HG02571 (cell line): Measurements from ENCODE around the gene DIP2A.
"Not testable (repeated sequence)": the region's sequence is repeated elsewhere in the genome, so short reads cannot be mapped to it uniquely, and the experiment has no call there.

Experiments used
- ATAC-seq: cut with Tn5 transposase; IDR thresholded peaks from one replicate; pipeline ENCODE4 v1.9.1; 2021; ENCODE audit warnings: mild to moderate bottlenecking, moderate library complexity; ENCODE audit not compliant: unreplicated experiment

DIP2A gene

GRCh38 chr21:46553993-46554392, 95.3 kb downstream of the DIP2A start:
- no peak for ATAC-seq

GRCh38 chr21:46554431-46555224, 95.9 kb downstream of the DIP2A start:
- no peak for ATAC-seq

DNA sequence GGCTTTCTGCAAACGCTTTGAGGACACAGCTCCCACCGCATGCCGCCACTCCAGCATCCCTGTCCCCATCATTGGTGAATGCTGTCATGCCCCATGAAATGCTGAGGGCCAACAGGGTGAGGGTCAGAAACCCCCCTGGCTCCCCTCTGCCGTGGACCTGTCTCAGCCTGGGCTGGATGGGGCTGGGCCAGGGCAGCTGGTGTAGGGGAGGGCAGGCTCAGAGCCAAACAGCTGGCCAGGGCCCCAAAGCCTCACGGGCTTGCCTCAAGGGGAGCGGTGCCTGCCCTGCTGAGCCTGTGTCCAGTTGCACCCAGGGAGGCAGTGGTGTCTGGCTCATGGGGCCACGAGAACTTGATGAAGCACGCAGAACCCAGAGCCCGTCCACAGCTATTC, 96.5 kb downstream of the DIP2A start:
- ATAC-seq, result no peak

DNA sequence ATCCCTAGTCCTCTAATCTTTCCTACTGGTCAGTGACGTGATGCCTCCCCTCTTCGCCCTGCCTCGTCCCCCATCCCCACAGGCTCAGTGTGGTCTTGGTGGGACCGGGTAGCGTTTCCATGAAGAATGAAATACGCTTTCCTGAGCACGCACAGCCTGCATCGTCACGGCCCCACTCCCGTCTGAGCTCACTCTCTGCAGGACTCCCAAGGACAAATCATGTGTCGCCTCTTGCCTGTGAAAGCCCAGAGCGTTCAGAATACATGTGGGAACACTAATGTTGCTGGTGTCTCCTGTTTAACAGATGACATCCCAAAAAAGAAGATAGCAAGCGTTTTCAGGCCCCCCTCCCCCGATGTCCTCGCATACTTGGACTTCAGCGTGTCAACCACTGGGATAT, 97.0 kb downstream of the DIP2A start:
- no peak for ATAC-seq

DNA sequence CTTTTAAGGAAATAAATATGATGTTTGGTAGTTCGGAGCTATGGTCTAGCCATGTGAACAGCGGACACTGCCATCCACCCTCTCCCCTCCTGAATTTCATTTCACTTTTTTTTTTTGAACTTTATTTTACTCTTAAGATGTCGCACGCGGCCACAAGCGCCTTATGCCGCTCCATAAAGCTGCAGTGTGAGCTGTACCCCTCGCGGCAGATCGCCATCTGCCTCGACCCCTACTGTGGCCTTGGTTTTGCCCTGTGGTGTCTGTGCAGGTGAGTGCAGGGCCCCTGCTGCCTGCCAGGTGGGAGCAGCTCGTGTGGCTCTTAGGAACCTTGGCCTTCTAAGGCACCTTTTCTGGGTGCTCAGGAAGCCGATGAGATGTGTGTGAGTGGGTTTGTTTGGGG, 98.1 kb downstream of the DIP2A start:
- ATAC-seq, result no peak

DNA sequence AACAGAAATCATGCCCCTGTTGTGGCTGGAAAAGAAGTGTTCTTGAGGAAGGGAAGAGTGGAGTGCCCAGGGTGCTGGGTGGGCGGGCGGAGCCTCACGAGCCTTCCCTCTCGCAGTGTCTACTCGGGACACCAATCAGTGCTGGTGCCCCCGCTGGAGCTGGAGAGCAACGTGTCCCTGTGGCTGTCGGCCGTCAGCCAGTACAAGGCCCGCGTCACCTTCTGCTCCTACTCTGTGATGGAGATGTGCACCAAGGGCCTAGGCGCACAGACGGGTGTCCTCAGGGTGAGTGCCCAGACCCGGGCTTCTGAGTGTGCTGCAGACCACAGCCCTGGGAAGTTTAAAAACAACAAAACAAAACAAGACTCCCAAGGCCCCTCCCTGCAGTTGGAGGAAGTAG, 98.8 kb downstream of the DIP2A start:
- no peak for ATAC-seq

DNA sequence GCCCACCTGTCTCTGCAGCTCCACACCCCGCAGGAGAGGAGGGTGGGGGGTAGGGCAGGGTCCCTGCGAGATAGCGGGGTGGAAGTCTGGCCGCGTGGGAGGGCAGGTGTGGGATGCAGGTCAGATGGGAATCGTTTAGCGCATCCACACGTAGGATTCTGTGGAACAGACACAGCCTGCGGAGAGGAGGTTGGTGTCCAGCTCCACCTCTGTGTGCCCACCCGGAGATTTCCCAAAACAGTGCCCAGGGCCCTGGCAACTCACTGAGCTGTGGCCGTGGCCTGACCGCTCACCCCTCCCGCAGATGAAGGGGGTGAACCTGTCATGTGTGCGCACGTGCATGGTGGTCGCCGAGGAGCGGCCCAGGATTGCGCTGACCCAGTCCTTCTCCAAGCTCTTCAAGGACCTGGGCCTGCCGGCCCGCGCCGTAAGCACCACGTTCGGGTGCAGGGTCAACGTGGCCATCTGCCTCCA, 99.3 kb downstream of the DIP2A start:
- no peak for ATAC-seq

- ATAC-seq, result no peak
Measured at GRCh38 chr21:46559291-46559983, 100.7 kb downstream of the DIP2A start.

GRCh38 chr21:46560568-46561444, 102.1 kb downstream of the DIP2A start:
- ATAC-seq, result no peak

DNA sequence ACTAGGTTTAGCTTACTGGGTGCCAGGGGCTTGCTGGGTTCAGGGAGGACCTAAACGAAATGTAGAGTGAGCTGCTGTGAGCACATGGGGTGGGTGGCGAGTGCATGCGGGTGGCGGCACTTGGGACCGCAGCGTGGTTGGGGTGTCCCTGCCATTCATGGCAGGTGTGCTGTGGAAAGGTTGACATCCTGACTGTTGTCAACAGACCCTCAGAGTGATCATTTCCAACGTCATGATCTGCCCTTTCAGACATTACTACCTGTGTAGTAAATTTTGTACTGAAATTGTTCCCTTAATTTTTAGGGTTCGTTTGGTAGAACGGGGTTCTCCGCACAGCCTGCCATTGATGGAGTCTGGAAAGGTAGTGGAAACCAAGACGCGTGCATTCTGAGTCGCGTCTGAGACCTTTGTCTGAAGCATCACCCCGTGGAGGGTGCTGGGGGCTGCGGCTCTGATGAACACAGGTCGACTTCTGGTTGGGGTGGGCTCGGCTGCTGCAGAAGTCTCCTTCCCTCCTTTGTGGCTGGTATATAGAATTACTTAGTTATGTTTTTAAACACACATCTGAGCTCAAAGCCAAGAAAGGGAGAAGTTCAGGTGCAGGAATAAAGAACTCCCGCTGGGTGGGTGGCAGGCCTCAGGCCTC, 102.9 kb downstream of the DIP2A start:
- ATAC-seq, result no peak

DNA sequence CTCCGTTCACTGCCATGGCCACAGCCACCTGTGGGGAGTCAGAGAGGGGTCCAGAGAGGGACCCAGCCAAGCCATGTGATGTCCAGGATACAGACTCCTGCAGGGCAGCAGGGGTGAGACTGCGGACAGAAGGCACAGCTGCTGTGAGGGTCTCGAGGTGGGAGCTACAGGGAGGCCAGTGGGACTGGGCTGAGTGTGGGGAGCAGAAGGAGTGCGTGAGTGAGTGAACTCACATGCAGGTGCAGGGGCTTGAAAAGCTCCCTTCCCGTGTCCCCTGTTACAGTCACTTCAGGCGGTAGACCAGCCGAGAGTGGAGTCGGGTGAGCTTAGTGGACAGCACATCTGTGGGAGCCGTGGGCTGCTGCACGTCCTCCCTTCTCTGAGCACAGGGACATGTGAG, 103.8 kb downstream of the DIP2A start:
- no peak for ATAC-seq

- ATAC-seq, result no peak
Measured at GRCh38 chr21:46562964-46563607, 104.4 kb downstream of the DIP2A start.

- ATAC-seq, result no peak
Measured at GRCh38 chr21:46564391-46564790, 105.7 kb downstream of the DIP2A start.

GRCh38 chr21:46567348-46567747, 108.7 kb downstream of the DIP2A start:
- ATAC-seq, result no peak

GRCh38 chr21:46568562-46568961, 109.9 kb downstream of the DIP2A start:
- ATAC-seq, result no peak

DNA sequence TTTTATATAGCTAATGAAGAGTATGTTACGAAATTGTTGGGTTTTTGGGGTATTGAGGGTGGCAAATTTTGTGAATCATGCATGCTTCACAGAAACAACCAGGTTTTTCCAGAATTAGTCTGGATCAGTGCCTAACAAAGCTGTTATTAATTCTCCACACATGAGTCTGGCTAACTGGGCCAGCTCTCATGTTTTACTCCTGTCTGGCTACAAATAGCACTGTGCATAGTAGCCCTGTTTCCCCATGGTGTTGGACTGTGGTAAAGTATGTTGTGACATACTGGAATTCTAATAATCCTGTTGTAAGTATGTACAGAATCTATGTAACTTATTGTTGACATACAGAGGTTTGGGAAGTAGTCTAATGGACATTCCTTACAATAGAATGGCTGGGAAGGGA, 110.4 kb downstream of the DIP2A start:
- ATAC-seq, result no peak

- ATAC-seq, result no peak
Measured at GRCh38 chr21:46570119-46570518, 111.4 kb downstream of the DIP2A start.

DNA sequence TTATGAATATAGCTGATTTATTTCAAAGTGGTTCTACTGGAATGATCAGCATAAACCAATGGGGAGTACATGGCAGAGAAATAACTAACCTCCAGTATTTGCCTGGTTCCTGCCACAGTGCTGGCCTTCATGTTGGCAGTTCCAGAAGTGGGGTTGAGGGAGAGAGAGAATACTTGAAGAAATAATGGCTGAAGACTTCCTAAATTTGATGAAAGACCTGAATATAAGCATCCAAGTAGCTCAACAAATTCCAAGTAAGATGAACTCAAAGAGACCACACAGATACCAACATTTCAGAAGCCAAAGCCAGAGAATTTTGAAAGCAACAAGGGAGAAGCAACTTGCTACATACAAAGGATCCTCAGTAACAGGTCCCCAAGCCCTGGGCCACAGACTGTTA, 111.9 kb downstream of the DIP2A start:
- no peak for ATAC-seq

DNA sequence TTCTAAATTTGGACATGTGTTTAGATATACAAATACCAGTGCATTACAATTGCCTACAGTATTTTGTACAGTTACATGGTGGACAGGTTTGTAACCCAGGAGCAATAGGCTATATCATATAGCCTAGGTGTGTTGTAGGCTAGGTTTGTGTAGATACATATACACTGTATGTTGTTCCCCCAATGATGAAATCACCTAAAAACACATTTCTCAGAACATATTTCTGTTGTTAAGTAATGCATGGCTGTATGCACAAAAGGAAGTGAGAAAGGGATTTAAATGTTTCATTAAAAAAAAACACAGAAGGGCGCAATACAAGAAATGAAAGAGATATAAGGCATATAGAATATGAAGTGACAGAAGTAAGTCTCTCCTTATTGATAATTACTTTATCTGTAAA, 114.2 kb downstream of the DIP2A start:
- no peak for ATAC-seq

DNA sequence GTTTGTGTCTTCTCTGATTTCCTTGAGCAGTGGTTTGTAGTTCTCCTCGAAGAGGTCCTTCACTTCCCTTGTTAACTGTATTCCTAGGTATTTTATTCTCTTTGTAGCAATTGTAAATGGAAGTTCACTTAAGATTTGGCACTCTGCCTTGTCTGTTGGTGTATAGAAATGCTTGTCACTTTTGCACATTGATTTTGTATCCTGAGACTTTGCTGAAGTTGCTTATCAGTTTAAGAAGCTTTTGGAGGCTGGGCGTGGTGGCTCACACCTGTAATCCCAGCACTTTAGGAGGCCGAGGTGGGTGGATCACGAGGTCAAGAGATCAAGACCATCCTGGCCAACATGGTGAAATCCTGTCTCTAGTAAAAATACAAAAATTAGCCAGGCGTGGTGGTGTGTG, 119.1 kb downstream of the DIP2A start:
- not testable (repeated sequence) for ATAC-seq
